A549 (cell line): Measurements from ENCODE around the gene PACSIN1.

Source experiments
- CBX8 ChIP-seq: fragments of 200-600 bp; sonication (generic); IDR thresholded peaks from 2 replicates; pipeline ENCODE4 v1.6.1; 2016
- CEBPB ChIP-seq, 2 experiments: fragments of >200 bp in 1 of 2; sonication (Bioruptor Twin) in 1 of 2; formaldehyde crosslinking in 1 of 2; IDR thresholded peaks; 2 replicates each; pipeline ENCODE4 v1.6.1; 2012 to 2016
- CHD4 ChIP-seq: fragments of 200-600 bp; sonication (generic); IDR thresholded peaks from 2 replicates; pipeline ENCODE4 v1.6.1; 2016; ENCODE audit warnings: antibody characterized with exemption, mild to moderate bottlenecking, borderline replicate concordance
- CTCF ChIP-seq: fragments of >200 bp; sonication (Bioruptor Twin); formaldehyde crosslinking; IDR thresholded peaks from 3 replicates; pipeline ENCODE4 v1.5.1; 2016
- E2F6 ChIP-seq: IDR thresholded peaks from 2 replicates; pipeline ENCODE4 v1.6.1; 2012; ENCODE audit warnings: low read depth, borderline replicate concordance
- FOSB ChIP-seq: fragments of 250-450 bp; sonication (Bioruptor Pico); IDR thresholded peaks from 2 replicates; pipeline ENCODE4 v1.5.0; 2020; ENCODE audit warnings: mild to moderate bottlenecking, moderate library complexity
- POLR2A ChIP-seq: IDR thresholded peaks from 2 replicates; pipeline ENCODE4 v1.6.1; 2012; ENCODE audit warnings: mild to moderate bottlenecking, low read length
- RAD21 ChIP-seq, 2 experiments: fragments of >200 bp in 1 of 2; sonication (Bioruptor Twin) in 1 of 2; formaldehyde crosslinking in 1 of 2; IDR thresholded peaks in 1 of 2; conservative IDR thresholded peaks in 1 of 2; 2 replicates in 1 of 2; 3 replicates in 1 of 2; pipeline ENCODE4 v1.6.1; 2012 to 2018; ENCODE audit warnings: inconsistent platforms in 1 of 2
- REST ChIP-seq: fragments of 200-600 bp; sonication (generic); IDR thresholded peaks from 2 replicates; pipeline ENCODE4 v1.6.1; 2016; ENCODE audit warnings: antibody characterized with exemption, mild to moderate bottlenecking, moderate library complexity
- RNF2 ChIP-seq: fragments of 200-600 bp; sonication (generic); IDR thresholded peaks from 2 replicates; pipeline ENCODE4 v1.6.1; 2016; ENCODE audit warnings: low read depth, mild to moderate bottlenecking, antibody characterized with exemption, moderate library complexity, borderline replicate concordance

- TF ChIP-seq CBX8 (no peak), CTCF (no peak), REST (no peak), RNF2 (no peak), CEBPB (IDR thresholded peaks at IDR 0.05) (no peak), RAD21 (conservative IDR thresholded peaks at IDR 0.05 in 1 of 2, IDR thresholded peaks at IDR 0.05 in 1 of 2) (no peak), POLR2A (no peak), FOSB (CRISPR knock-in tag) (no peak), E2F6 (no peak), CHD4 (no peak)
These were observed 106.1 kb downstream of the PACSIN1 start for GRCh38 chr6:34572021-34572420.
